ENCODE results near the gene CD7.

- no peak for TF ChIP-seq POLR2A (IDR thresholded peaks at IDR 0.05)
- peak; percentile 50 for TF ChIP-seq POLR2AphosphoS5 (IDR thresholded peaks at IDR 0.05)
- TF ChIP-seq, protein P1, sequence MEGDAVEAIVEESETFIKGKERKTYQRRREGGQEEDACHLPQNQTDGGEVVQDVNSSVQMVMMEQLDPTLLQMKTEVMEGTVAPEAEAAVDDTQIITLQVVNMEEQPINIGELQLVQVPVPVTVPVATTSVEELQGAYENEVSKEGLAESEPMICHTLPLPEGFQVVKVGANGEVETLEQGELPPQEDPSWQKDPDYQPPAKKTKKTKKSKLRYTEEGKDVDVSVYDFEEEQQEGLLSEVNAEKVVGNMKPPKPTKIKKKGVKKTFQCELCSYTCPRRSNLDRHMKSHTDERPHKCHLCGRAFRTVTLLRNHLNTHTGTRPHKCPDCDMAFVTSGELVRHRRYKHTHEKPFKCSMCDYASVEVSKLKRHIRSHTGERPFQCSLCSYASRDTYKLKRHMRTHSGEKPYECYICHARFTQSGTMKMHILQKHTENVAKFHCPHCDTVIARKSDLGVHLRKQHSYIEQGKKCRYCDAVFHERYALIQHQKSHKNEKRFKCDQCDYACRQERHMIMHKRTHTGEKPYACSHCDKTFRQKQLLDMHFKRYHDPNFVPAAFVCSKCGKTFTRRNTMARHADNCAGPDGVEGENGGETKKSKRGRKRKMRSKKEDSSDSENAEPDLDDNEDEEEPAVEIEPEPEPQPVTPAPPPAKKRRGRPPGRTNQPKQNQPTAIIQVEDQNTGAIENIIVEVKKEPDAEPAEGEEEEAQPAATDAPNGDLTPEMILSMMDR (IDR thresholded peaks at IDR 0.05), result no peak
These were observed 16.1 kb upstream of the CD7 start, which contains the start of gene SECTM1 for GRCh38 chr17:82333279-82334171.
